Loucy (cell line): ENCODE results near the gene PNPLA7.

Source experiments
- EZH2phosphoT487 ChIP-seq: fragments of 200-600 bp; IDR thresholded peaks from 2 replicates; pipeline ENCODE4 v1.6.1; 2018; ENCODE audit warnings: antibody characterized with exemption, mild to moderate bottlenecking, moderate library complexity, borderline replicate concordance
- TF ChIP-seq, protein P1 (sequence below): fragments of 200-600 bp; sonication (generic); conservative IDR thresholded peaks from 2 replicates; pipeline ENCODE4 v1.5.1; 2014; ENCODE audit warnings: mild to moderate bottlenecking, antibody characterized with exemption, low read length

DNA sequence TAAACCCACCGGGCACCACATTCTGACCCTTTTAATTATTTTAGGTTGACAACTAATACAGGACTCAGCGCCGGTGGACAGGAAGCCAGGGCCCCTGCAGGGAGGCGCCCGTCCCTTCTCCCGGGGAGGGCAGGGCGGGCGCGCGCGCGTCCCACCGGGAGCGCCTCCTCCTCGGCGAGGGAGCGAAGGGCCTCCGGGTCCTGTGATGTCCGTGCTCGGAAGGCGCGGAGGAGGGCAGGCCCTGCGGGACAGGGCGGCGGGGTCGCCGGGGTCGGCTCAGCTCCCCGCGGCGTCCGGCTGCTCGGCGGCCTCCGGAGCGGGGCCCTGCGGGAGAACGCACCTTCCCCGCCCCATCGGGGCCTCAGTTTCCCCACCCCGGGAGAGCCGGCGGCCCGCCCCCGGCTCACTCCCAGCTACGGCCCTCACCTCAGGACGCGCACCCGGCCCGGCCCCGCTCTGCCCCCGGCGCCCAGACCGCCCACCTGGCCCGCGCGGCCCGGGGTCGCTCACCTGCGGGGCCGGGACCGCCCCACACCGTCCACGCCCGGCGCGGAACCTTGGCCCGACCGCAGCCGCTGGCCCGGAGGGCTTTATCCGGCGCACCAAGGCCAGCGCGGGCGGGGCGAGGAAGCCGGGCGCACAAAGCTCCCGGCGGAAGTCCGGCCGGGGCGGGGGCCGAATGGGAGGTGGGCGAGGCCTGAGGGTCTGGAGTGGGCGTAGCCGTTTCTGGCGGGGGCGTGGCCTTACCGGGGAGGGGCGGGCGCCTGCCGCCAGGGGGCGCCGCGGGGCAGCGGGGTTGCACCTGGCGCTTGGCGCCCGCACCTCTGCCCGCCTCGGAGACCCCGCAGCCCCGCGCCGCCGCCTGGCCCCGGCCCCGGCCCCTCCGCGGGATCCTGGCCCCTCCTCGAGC lies 127.3 kb downstream of the PNPLA7 start, which contains the start of the genes EXD3 and NOXA1:
- TF ChIP-seq, protein P1, sequence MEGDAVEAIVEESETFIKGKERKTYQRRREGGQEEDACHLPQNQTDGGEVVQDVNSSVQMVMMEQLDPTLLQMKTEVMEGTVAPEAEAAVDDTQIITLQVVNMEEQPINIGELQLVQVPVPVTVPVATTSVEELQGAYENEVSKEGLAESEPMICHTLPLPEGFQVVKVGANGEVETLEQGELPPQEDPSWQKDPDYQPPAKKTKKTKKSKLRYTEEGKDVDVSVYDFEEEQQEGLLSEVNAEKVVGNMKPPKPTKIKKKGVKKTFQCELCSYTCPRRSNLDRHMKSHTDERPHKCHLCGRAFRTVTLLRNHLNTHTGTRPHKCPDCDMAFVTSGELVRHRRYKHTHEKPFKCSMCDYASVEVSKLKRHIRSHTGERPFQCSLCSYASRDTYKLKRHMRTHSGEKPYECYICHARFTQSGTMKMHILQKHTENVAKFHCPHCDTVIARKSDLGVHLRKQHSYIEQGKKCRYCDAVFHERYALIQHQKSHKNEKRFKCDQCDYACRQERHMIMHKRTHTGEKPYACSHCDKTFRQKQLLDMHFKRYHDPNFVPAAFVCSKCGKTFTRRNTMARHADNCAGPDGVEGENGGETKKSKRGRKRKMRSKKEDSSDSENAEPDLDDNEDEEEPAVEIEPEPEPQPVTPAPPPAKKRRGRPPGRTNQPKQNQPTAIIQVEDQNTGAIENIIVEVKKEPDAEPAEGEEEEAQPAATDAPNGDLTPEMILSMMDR: no peak
- TF ChIP-seq EZH2phosphoT487: no peak
